Epithelial cell of proximal tubule (primary cell): ENCODE data around the gene GLIPR1L2. TPM values are rescaled to one million over a fixed set of nuclear protein-coding genes. Genes with fewer than 3 reads are reported as not detected.
A peak's percentile ranks its signal among the peaks of the same experiment; 100 is the strongest.

Experiments used
- DNase-seq: peaks from one replicate; pipeline ENCODE4 v3.0.0-alpha.2; 2011; ENCODE audit warnings: low read depth
- H3K4me3 ChIP-seq: 2 replicates; pipeline ENCODE4 v1.5.1; 2011; ENCODE audit warnings: low read depth, mild to moderate bottlenecking, low read length
- total RNA-seq: library from RNA; depleted of rRNA; stranded (reverse); fragments of >200 nt; gene quantifications from 2 replicates; pipeline ENCODE4 v1.2.3, GENCODE V29; 2015
- TF ChIP-seq, protein P1 (sequence below): conservative IDR thresholded peaks from 2 replicates; pipeline ENCODE4 v1.5.1; 2012; ENCODE audit warnings: low read depth, mild to moderate bottlenecking, low read length

GLIPR1L2 gene
- total RNA-seq, 1 donor from 2014 or later: 0.12 TPM

DNA sequence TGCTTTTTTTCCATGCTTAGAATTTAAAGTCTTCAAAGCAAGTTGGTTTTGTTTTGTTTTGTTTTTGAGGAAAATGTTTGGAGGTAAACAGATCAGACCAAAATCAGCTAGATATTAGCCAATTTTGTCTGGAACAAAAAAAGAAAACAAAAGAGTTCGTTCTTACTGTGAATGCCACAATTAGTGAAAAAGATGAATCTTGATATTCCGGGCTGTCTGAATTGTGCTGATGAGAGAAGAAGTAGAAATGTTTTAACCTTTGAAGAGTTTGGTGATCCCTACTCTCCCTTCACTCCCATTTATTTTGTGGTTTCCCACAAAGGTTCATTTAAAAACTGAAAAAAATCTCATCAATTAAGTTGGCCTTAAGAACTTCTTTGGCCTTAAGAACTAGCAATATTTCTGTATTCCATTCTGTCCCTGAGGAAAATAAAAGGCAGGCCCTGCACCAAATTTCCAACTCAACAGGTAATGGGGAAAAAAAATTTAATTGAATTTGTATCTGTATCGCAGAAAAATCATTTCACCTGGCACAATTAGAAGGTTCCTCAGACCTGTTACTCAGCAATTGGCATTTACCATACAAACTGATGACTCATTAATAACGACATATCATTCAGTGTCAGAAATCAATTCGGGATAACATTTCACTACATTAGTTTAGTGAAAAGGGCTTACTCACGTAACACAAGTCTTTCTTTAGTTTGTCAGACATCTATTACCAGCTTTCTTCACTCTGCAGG lies 562 bp upstream of the GLIPR1L2 start:
- no peak for DNase-seq
- TF ChIP-seq, protein P1, sequence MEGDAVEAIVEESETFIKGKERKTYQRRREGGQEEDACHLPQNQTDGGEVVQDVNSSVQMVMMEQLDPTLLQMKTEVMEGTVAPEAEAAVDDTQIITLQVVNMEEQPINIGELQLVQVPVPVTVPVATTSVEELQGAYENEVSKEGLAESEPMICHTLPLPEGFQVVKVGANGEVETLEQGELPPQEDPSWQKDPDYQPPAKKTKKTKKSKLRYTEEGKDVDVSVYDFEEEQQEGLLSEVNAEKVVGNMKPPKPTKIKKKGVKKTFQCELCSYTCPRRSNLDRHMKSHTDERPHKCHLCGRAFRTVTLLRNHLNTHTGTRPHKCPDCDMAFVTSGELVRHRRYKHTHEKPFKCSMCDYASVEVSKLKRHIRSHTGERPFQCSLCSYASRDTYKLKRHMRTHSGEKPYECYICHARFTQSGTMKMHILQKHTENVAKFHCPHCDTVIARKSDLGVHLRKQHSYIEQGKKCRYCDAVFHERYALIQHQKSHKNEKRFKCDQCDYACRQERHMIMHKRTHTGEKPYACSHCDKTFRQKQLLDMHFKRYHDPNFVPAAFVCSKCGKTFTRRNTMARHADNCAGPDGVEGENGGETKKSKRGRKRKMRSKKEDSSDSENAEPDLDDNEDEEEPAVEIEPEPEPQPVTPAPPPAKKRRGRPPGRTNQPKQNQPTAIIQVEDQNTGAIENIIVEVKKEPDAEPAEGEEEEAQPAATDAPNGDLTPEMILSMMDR: no peak
- peak overlapping the region; percentile 71 for H3K4me3 ChIP-seq

DNA sequence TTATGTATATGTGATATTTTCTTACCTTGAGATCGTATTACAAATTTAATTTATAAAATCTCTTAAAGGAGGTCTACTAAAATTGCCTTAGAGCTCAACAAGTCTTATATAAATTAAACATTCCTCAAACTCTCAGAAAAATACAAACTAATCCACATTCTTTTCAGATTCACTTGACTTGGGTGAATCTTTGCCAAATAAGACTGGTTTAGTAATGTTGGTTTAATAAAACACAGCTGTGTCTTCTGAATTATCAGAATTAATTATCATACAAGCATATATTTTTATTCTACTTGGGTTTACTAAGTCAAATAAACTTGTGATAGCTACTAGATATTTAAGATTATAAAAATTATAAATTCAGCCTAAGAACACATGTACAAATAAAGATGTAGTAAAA lies 13.3 kb downstream of the GLIPR1L2 start:
- no peak for DNase-seq
- H3K4me3 ChIP-seq: no peak overlapping the region

DNA sequence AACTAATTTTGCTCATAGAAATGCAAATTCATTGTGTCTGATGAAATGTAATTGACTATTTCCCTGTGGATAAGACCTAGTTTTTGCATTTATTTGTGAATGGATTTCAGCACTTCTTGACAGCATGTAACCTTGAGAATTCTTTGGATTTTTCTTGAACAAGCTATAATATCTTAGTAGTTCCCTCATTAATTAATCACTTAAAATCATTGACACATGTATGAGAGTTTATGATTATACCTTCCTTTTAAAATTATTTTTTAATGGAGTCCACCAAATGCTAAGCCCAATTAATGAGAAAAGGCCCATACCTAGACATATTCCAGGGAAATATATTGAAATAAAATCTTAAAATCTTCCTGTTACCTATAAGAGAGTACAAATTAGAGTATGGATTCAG lies 16.8 kb downstream of the GLIPR1L2 start:
- no peak overlapping the region for H3K4me3 ChIP-seq

More for the DNA sequence above, 13.3 kb downstream of the GLIPR1L2 start:
- TF ChIP-seq, protein P1: no peak

DNA sequence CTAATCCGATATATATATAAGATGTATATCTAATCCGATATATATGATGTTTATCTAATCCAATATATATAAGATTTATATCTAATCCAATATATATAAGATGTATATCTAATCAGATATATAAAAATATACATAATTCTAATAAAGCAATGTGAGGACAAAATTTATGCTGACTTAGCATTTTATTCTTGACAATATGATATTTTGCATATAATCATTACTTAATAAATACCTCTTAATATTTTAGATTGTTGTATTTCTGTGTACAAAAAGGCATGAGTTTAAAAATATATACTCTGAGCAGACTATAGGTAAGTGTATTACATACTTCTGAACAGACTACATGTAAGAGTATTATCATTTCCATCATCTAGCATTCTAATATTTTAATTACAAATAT lies 18.9 kb downstream of the GLIPR1L2 start:
- TF ChIP-seq, protein P1: no peak
- H3K4me3 ChIP-seq: no peak overlapping the region
- no peak for DNase-seq

More for the DNA sequence above, 16.8 kb downstream of the GLIPR1L2 start:
- TF ChIP-seq, protein P1: no peak
- no peak for DNase-seq

DNA sequence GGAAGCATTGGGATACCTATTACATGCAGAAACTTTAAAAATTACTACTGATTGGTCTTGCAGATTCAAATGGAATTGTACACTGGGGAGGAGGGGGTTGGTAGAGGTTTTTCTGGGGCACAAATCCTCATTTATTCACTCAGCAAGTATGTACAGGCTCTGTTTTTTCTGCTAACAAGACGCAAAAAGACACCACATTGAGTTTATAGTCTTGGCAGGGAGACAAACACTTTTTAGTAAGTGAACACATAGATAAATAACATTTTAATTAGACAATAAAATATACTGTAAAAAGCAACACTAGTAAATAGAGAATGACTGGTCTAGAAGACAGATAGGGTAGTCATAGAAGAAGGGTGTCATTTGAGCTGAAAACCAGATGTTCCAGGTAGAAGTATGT lies 23.8 kb downstream of the GLIPR1L2 start:
- TF ChIP-seq, protein P1: no peak
- no peak overlapping the region for H3K4me3 ChIP-seq
- no peak for DNase-seq

DNA sequence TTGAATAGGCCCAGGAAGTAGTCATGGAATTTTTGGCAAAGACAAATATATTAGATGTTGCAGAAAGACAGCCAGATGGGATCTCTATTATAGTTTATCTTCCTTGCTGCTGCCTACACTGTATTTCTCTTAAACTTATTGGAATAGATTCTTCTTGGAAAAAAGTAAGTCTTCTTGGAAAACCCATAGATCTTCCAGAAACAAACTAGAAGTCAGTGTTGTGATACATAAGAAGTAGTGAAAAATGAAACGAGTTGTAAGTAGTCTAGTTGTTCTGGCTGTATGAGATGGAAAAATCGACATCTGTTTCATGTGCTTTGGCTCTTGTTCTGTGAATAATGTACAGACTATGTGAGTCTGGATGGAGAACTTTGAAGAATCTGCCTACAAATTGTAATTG lies 29.0 kb downstream of the GLIPR1L2 start:
- TF ChIP-seq, protein P1: no peak
- no peak overlapping the region for H3K4me3 ChIP-seq
- DNase-seq: no peak

DNA sequence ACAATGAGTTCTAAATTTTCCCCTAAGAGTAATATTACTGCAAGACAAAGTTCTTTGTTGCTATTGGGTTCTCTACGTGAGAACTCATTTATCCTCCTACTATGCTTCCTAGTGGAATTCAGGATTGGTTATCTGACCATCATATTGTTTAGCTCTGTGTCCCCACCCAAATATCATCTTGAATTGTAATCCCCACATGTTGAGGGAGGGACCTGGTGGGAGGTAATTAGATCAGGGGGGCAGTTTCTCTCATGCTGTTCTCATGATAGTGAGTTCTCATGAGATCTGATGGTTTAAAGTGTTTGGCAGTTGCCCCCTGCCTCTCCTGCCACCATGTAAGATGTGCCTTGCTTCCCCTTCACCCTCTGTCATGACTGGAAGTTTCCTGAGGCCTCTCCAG lies 36.6 kb downstream of the GLIPR1L2 start:
- no peak overlapping the region for H3K4me3 ChIP-seq
- no peak for DNase-seq
- TF ChIP-seq, protein P1: no peak
